ENCODE data around the gene ZNF14. TPM values are rescaled to one million over a fixed set of nuclear protein-coding genes. Genes with fewer than 3 reads are reported as not detected.
"Not testable (repeated sequence)": the region's sequence is repeated elsewhere in the genome, so short reads cannot be mapped to it uniquely, and the experiment has no call there.

The ZNF14 gene
- total RNA-seq, 1 donor from 2014 or later: 21.0 TPM

GRCh38 chr19:19672816-19673215 is 60.1 kb downstream of the ZNF14 start:
- H3F3A ChIP-seq (ENCODE audit: low read depth): peaks cover 22% of the 10 kb centered on the region
- peaks cover 41% of the 10 kb centered on the region for H3K36me3 Mint-ChIP-seq
- no peaks in the 10 kb centered on the region for H4K20me1 ChIP-seq (ENCODE audit: low read depth)
- no peak overlapping the region for H3K4me2 ChIP-seq
- no peak for TF ChIP-seq EZH2 (IDR thresholded peaks at IDR 0.05)
- TF ChIP-seq CTCF (IDR thresholded peaks at IDR 0.05): no peak
- no peak for TF ChIP-seq EZH2phosphoT487 (IDR thresholded peaks at IDR 0.05)
- peaks cover 51% of the 10 kb centered on the region for H3K9me3 Mint-ChIP-seq
- H3K4me1 ChIP-seq: peaks cover 14% of the 10 kb centered on the region
- no peaks in the 10 kb centered on the region for H3K27me3 ChIP-seq
- H3K4me1 Mint-ChIP-seq: peaks cover 13% of the 10 kb centered on the region
- peaks cover 13% of the 10 kb centered on the region for H3K27me3 Mint-ChIP-seq (ENCODE audit: insufficient read depth, low read depth)
- no peak overlapping the region for H2AFZ ChIP-seq (replicated peaks)
- no peaks in the 10 kb centered on the region for H3K9me3 ChIP-seq (ENCODE audit: low read depth)
- H3K27ac Mint-ChIP-seq: no peak overlapping the region
- no peak overlapping the region for H3K9ac ChIP-seq
- H3K4me3 ChIP-seq: no peak overlapping the region
- no peak overlapping the region for H3K4me3 Mint-ChIP-seq
- no peak overlapping the region for H3K27ac ChIP-seq
- no peak for DNase-seq (ENCODE audit: low spot score)
- peaks cover 4% of the 10 kb centered on the region for H3K36me3 ChIP-seq
- peaks cover 86% of the 10 kb centered on the region for H3K79me2 ChIP-seq (ENCODE audit: low read depth)

GRCh38 chr19:19670070-19670551 is 62.8 kb downstream of the ZNF14 start:
- Mint-ChIP-seq H3K4me3 (peak overlapping the region; percentile 86), H3K36me3 (peaks cover 21% of the 10 kb centered on the region), H3K4me1 (peaks cover 13% of the 10 kb centered on the region), H3K27me3 (ENCODE audit: insufficient read depth, low read depth) (peaks cover 12% of the 10 kb centered on the region), H3K27ac (no peak overlapping the region), H3K9me3 (peaks cover 26% of the 10 kb centered on the region)
- Histone ChIP-seq H4K20me1 (ENCODE audit: low read depth) (no peaks in the 10 kb centered on the region), H2AFZ (replicated peaks) (no peak overlapping the region), H3K79me2 (ENCODE audit: low read depth) (peaks cover 62% of the 10 kb centered on the region), H3K9ac (peak overlapping the region; percentile 91), H3K4me2 (peak overlapping the region; percentile 84), H3K9me3 (ENCODE audit: low read depth) (no peaks in the 10 kb centered on the region), H3F3A (ENCODE audit: low read depth) (peaks cover 22% of the 10 kb centered on the region), H3K4me1 (peaks cover 14% of the 10 kb centered on the region), H3K27me3 (no peaks in the 10 kb centered on the region), H3K27ac (peak overlapping the region; percentile 65), H3K4me3 (peak overlapping the region; percentile 92), H3K36me3 (peaks cover 3% of the 10 kb centered on the region)
- TF ChIP-seq EZH2 (IDR thresholded peaks at IDR 0.05) (no peak), CTCF (IDR thresholded peaks at IDR 0.05) (no peak), EZH2phosphoT487 (IDR thresholded peaks at IDR 0.05) (no peak)
- peak; percentile 66 for DNase-seq (ENCODE audit: low spot score)

GRCh38 chr19:19668230-19669012 is 64.5 kb downstream of the ZNF14 start, which contains the start of gene ZNF101:
ZNF101 (plus strand) TSS chr19:19668839; CDS start chr19:19668964, 125 bp downstream.
- TF ChIP-seq CTCF (IDR thresholded peaks at IDR 0.05) (no peak), EZH2phosphoT487 (IDR thresholded peaks at IDR 0.05) (no peak), EZH2 (IDR thresholded peaks at IDR 0.05) (no peak)
- DNase-seq (ENCODE audit: low spot score): peak; percentile 98
- peaks cover 13% of the 10 kb centered on the region for H3K4me1 Mint-ChIP-seq
- H3K9me3 Mint-ChIP-seq: peaks cover 16% of the 10 kb centered on the region
- peaks cover 31% of the 10 kb centered on the region for H3F3A ChIP-seq (ENCODE audit: low read depth)
- peak within 1 kb of the TSS; percentile 86 for H2AFZ ChIP-seq (replicated peaks)
- peaks cover 14% of the 10 kb centered on the region for H3K36me3 Mint-ChIP-seq
- H3K9ac ChIP-seq: peak within 1 kb of the TSS; percentile 91
- H3K27ac ChIP-seq: peak within 1 kb of the TSS; percentile 94
- peaks cover 46% of the 10 kb centered on the region for H3K79me2 ChIP-seq (ENCODE audit: low read depth)
- peak within 1 kb of the TSS; percentile 84 for H3K4me2 ChIP-seq
- H3K4me1 ChIP-seq: peaks cover 14% of the 10 kb centered on the region
- H3K27me3 ChIP-seq: no peaks in the 10 kb centered on the region
- peaks cover 12% of the 10 kb centered on the region for H3K27me3 Mint-ChIP-seq (ENCODE audit: insufficient read depth, low read depth)
- peaks cover 3% of the 10 kb centered on the region for H3K36me3 ChIP-seq
- H4K20me1 ChIP-seq (ENCODE audit: low read depth): no peaks in the 10 kb centered on the region
- peak within 1 kb of the TSS; percentile 92 for H3K4me3 ChIP-seq
- H3K4me3 Mint-ChIP-seq: peak within 1 kb of the TSS; percentile 86
- H3K9me3 ChIP-seq (ENCODE audit: low read depth): no peaks in the 10 kb centered on the region
- H3K27ac Mint-ChIP-seq: no peak within 1 kb of the TSS

- not testable (repeated sequence) for H3K9ac ChIP-seq; H3K4me2 ChIP-seq; H3K27ac Mint-ChIP-seq; H3K4me3 ChIP-seq; H3K27ac ChIP-seq; H3K9me3 ChIP-seq (ENCODE audit: low read depth); DNase-seq (ENCODE audit: low spot score); H3K27me3 Mint-ChIP-seq (ENCODE audit: insufficient read depth, low read depth); H3K36me3 ChIP-seq; H3K27me3 ChIP-seq; H2AFZ ChIP-seq (replicated peaks); H3K9me3 Mint-ChIP-seq
- peaks cover 25% of the 10 kb centered on the region for H4K20me1 ChIP-seq (ENCODE audit: low read depth)
- Mint-ChIP-seq H3K4me3 (peak overlapping the region; percentile 48), H3K36me3 (peaks cover 12% of the 10 kb centered on the region), H3K4me1 (peaks cover 31% of the 10 kb centered on the region)
- peaks cover 29% of the 10 kb centered on the region for H3K4me1 ChIP-seq
- peaks cover 46% of the 10 kb centered on the region for H3K79me2 ChIP-seq (ENCODE audit: low read depth)
- peaks cover 48% of the 10 kb centered on the region for H3F3A ChIP-seq (ENCODE audit: low read depth)
Observed at GRCh38 chr19:19665420-19665948, 67.4 kb downstream of the ZNF14 start.
